HG03064 (cell line): ENCODE data around the gene SLC6A3.

Experiments
- ATAC-seq: cut with Tn5 transposase; IDR thresholded peaks from one replicate; pipeline ENCODE4 v1.9.1; 2021; ENCODE audit warnings: low read depth; ENCODE audit not compliant: unreplicated experiment

SLC6A3 gene

DNA sequence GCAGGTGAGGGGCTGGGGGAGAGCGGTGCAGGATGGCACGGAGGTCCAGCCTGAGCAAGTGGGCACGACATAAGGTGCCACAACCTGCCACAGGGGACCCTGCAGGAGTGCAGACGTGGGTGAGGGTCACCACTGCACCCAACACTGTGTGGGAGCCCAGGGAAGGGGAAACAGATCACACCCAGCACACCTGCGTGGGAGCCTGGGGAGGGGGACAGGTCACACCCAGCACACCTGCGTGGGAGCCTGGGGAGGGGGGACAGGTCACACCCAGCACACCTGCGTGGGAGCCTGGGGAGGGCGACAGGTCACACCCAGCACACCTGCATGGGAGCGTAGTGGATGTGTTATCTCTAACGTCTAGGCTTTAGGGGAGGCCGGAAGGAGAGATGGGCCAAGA, 53.0 kb downstream of the SLC6A3 start:
- no peak for ATAC-seq

GRCh38 chr5:1391691-1392090, 53.5 kb downstream of the SLC6A3 start:
- ATAC-seq = no peak

DNA sequence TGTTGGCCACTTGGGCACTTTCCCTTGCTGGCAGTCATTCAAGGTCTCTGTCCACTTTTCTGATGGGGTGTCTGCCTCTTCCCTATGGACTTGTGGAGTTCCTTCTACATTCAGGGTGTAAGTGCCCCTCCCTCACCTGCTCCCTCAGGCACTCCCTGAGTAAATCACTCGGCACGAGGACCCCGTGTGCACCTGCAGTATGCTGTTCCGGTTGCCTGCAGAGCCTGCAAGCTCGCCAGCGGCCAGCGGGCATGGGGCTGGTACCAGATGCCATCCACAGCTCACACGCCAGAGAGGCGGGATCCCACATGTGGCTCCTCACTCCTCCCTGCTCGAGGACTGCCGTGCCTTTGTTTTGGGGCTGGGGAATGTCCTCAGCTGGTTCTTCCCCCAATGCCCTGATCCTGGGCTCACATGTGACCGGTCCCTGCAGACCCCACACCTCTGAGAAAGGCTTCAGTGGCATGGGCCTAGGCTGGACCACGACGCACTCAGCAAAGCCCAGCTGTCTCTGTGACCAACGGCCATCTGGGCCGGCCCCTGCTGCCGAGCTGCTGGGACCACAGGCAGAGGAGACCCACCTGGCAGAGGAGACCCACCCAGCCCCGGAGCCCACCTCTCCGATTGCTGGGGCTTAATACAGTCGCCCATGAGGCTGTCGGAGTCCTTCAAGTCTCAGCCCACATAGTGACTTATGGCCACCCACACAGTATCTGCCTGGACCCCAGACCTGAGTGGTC, 54.2 kb downstream of the SLC6A3 start:
- no peak for ATAC-seq

DNA sequence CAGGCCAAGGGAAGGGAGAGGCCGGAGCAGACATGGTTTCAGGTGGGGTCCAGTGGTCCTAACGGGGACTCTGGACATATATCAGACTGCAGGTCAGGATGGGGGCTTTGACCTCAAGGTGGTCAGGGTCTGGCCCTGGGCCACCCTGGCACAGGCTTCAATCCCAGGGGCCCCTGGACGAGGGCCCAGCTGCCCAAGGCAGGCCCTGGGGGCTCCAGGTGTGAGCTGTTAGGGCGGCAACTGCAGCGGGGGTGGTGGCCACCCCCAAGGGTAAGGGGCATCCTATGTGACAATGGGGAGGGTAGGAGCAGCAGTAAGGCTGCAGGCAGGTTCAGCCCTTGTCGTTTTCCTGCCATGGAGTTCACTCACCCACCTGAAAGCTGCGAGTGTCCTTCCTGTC, 54.9 kb downstream of the SLC6A3 start:
- no peak for ATAC-seq

GRCh38 chr5:1388383-1388967, 56.8 kb downstream of the SLC6A3 start:
- no peak for ATAC-seq

- no peak for ATAC-seq
These were observed 57.4 kb downstream of the SLC6A3 start for GRCh38 chr5:1387876-1388275.

DNA sequence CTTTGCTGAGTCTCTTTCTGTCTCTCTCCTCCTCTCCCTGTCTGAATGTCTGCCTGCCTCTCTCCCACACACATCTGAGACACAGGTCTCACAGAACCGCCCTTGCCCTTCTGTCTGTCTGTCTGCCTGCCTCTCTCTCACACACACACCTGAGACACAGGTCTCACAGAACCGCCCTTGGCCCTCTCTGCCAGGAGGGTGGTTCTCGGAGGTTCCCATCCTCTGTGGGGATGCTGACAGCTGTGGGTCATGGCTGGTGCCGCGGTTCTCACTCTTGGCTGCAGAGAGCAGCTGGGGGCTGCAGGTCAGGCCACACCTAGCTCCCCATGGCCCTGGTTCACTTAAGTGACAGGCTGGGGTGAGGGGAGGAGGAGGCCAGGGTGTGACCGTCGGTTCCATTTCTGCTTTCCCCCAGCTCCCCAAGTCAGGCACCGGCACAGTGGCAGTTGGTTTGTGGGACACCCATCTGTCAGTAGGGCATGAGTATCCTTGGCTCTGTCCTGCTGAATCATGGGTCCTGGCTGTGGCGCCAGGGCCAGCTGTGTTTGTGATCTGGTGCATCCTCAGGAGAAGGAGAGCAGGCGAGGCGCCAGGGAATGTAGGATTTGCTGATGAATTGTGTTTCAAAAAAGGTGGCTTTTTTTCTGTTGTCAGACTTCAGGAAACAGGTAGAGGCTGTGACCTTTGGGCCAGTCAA, 58.0 kb downstream of the SLC6A3 start:
- no peak for ATAC-seq

GRCh38 chr5:1386274-1386717, 58.9 kb downstream of the SLC6A3 start:
- ATAC-seq = peak; percentile 34

DNA sequence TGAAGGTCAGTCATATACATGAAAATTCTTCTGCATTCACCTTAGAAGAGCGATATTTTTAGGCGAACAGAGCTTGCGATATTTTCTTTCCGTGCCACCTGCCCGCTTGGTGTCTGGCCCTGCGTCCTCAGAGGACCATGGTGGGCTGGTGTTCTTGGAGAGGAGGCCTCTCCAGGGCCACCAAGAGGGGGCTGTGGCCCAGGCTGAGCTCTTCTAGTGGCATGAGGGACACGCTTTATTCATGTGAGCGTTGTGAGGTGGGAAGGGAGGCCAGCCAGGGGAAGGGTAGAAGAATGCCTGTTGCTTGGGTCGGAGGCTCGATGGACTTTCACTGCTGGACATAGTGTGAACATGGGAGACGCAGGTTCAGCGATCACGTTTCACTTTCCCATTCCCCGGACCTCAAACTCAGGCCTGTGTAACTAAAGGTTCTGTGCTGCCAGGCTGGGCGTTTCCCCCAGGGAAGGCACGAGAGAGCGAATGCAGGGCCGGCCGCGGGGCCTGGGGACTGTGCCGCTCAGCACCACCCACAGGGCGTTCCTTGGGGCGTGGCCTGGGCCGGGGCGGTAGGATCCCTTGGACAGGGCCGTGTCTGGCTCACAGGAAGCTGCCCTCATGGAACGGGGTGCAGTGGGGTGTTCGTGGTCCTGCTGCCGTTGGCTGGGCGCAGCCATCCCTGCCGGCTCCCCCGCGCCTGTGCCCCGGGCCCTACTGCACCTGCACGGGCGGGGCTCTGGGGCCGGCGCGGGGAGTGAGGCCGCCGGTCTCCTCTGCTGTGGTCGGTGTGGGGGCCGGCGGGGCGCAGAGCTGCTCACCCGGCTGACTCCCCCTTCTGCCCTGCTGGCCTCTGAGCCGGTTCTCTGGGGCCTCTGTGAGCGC, 59.6 kb downstream of the SLC6A3 start:
- ATAC-seq = peak; percentile 83

DNA sequence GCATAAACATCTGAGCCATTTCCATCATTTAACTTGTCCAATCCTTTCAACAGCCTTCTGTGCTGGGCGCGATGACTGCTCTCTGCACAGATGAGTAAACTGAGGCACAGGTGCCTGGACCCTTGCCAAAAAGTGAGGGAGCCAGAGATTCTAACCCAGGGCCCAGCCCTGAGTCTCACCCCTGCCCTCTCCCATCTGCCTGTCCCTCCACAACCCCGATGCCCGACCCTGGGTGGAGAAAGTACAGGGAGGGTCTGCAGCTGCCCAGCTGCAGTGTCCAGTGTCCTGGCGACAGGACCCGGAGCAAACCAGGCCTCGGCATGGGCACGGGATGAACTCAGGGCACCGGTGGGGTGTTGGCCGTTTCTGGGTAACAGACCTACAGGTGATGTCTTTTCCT, 60.7 kb downstream of the SLC6A3 start:
- no peak for ATAC-seq

DNA sequence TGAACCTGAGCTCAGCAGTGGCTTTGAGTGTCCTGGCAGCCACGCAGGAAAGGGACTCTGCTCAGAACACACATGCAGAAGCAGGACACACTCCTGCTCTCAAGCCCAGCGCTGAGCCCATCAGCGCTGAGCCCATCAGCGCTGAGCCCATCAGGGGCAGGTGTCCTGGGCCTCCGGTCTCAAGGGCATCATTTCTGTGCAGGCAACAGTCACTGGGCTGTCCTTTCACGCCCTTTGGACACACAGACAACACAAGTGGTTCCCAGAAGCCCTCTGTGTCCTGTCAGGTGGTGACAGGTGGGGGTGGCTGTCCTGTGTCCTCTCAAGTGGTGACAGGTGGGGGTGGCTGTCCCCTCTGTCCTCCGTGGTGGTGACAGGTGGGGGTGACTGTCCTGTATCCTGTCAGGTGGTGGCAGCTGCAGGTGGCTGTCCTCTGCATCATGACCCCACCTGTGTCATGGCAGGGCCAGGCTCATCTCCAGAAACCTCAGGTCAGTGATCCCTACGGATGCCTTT, 61.3 kb downstream of the SLC6A3 start:
- ATAC-seq = no peak

GRCh38 chr5:1383344-1383743, 61.9 kb downstream of the SLC6A3 start:
- no peak for ATAC-seq

DNA sequence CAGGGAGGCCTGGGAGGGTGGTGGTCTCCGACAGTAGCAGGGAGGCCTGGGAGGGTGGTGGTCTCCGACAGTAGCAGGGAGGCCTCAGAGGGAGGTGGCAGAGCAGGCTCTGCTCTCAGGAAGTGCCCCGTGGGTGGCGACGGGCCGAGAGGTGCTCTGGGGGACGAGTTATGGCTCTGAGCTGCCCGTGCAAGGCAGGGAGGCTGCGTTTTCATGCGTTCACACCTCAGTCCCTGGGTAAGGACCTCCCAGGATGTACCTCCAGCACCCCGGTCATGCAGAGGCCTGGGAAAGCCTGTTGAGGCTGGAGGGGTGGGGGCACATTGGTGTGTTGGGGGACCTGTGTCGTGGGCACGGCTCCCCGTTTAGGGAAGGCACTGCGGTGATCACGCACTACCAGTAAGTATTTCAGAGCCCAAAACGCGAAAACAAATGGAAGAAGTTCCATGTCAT, 63.0 kb downstream of the SLC6A3 start:
- ATAC-seq = no peak

DNA sequence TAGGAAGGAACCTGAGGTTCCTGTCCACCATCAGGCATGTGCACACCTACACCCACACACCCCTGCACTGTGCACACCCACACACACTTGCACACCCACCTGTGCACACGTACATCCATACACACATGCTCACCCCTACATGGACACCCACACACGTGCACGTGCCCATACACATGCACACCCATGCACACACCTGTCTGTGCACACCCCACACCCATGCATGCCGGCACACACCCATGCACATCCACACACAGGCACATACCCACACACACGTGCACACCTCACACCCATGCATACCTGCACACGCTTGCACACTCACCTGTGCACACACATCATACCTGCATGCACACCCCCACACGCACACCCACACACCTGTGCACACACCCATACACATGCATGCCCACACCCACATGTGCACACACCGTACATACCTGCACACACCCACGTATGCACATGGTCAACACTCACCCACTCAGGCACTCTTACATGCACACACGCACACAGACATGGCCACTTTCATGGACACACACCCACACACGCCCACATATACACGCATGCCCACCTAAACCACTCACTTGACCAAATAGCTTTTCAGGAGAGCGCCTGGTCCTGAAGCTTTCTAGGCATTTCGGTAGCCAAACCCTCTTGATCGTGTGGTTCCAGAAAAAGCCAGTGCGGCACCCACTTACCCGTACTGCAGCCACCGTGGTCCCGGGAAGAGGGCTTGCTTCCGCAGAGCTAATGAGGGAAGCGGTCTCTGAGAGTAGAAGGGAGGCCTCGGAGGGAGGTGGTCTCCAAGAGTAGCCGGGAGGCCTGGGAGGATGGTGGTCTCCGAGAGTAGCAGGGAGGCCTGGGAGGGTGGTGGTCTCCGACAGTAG, 63.6 kb downstream of the SLC6A3 start:
- ATAC-seq = no peak

DNA sequence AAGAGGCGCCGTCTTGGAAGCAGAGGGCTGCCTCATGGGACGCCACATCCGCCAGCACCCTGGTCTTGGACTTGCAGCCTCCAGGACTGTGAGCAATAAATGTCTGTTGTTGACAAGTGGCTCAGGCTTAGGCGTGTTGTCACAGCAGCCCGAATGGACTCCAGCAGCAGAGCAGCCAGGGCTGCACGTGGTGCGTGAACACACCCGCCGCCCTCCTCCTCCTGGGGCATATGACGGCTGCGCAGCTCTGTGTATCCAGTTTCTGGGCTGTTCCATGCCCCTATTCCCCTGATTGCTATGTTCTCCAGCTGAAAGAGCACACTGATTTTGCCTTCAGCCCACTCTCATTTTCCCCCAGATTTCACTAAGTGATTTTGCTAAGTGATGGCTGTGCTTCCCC, 64.3 kb downstream of the SLC6A3 start:
- no peak for ATAC-seq

- no peak for ATAC-seq
These were observed 65.0 kb downstream of the SLC6A3 start for GRCh38 chr5:1380011-1380817.

DNA sequence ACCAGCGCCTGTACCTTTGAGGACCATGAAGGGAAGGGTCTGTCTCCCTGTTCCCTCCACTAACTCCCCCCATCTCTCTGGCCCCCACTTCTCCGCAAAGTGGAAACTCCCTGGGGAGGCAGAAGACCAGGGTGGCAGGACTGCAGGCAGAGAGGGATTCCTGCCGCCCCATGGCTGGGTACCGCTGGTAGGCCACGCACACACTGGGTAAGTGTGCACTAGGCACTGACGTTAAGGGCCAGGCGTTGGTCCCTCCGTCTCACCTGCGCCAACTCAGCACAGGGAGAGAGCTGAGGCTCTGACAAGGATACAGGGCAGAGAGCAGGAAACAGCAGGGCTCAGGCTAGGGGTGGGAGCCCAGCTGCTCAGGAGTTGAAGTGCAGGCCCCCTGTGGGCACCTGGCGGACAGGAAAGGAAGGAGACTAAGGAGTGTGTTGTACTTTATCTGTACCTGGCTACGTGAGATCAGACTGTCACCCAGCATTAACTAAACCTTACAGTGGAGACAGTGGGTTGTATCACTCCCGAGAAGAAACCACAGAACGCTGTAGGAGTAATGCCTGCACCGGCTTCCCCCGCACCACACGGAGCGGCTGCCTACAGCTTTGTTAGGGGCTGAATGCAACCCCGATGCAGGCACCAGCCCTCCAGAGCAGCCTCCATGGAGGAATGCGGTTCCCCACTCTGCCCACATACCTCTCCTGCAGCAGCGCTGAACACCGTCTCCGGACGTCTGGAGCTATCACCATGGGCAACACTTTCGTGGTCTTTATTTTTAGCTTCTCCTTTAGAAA, 66.2 kb downstream of the SLC6A3 start:
- no peak for ATAC-seq

GRCh38 chr5:1378096-1378495, 67.1 kb downstream of the SLC6A3 start:
- ATAC-seq = no peak
